Psoas muscle (tissue), 8 donors: ENCODE data around the gene TENM4. TPM values are rescaled to one million over a fixed set of nuclear protein-coding genes. Genes with fewer than 3 reads are reported as not detected.

ENCODE experiments used
- ATAC-seq, 4 donors: fragments of 200-7000 bp; cut with Tn5 transposase; one replicate each; pipeline ENCODE4 v1.9.1; 2020; ENCODE audit warnings: moderate library complexity in 3 of 4, mild to moderate bottlenecking in 2 of 4
- DNase-seq, 2 donors: peaks; one replicate each; pipeline ENCODE4 v3.0.0-alpha.2; 2020
- H3K27ac ChIP-seq: fragments of 200-600 bp; one replicate; pipeline ENCODE4 v1.8.0; 2022
- H3K27me3 ChIP-seq, 3 donors: fragments of 200-600 bp in 1 of 3; one replicate each; pipeline versions ENCODE4 v1.6.1 to v1.8.0; 2013 to 2022; ENCODE audit warnings: low read length in 2 of 3, mild to moderate bottlenecking in 2 of 3, moderate library complexity in 1 of 3; ENCODE audit not compliant: insufficient read depth in 3 of 3
- H3K36me3 ChIP-seq, 2 donors: fragments of 200-600 bp in 1 of 2; one replicate each; pipeline versions ENCODE4 v1.6.1 to v1.8.0; 2013 to 2022; ENCODE audit warnings: low read depth in 1 of 2, mild to moderate bottlenecking in 1 of 2, moderate library complexity in 1 of 2; ENCODE audit not compliant: insufficient read depth in 1 of 2
- H3K4me1 ChIP-seq: fragments of 200-600 bp; one replicate; pipeline ENCODE4 v1.8.0; 2022
- H3K4me3 ChIP-seq: fragments of 200-600 bp; one replicate; pipeline ENCODE4 v1.8.0; 2022; ENCODE audit warnings: mild to moderate bottlenecking
- H3K9me3 ChIP-seq: fragments of 200-600 bp; one replicate; pipeline ENCODE4 v1.8.0; 2022
- CTCF ChIP-seq: fragments of 200-600 bp; IDR thresholded peaks from one replicate; pipeline ENCODE4 v1.8.0; 2022; ENCODE audit warnings: antibody characterized with exemption
- WGBS, 3 donors: extraction: QIAGEN DNeasy Blood & Tissue Kit; methylation state at CpG; one replicate each; pipeline versions ENCODE4 v1.1.6 to v1.1.7; 2013; 5-methylcytosine and 5-hydroxymethylcytosine counted together
- intact Hi-C, 2 donors: fragments of 100-400 bp; cut with DNase I; formaldehyde crosslinking; loops; one replicate each; pipeline versions ENCODE4 v1.11.0 to v1.14.2; 2022
- polyA plus RNA-seq, 3 donors: library from polyadenylated mRNA; stranded (reverse); fragments of 200-250 nt; gene quantifications; one replicate each; pipeline ENCODE4 v1.2.3, GENCODE V29; 2013
- total RNA-seq, 4 donors: library from RNA; stranded (reverse); fragmentation: NEBNext Ultra II Directional in 2 of 4; extraction: Animal tissue kit (Norgen Biotek cat#: 25700) in 2 of 4; gene quantifications; one replicate each; pipeline versions ENCODE4 v1.2.1 to v1.2.4, GENCODE V29; 2021 to 2023
- donor health status: healthy with polysubstance abuse.
- donor health status: DM: no; HTN: no; CAD: no; lungs with moderate emphysema.
- donor health status: Bipolar disorder and iron deficiency.
- donor health status: healthy.
- donor health status: DM: yes; HTN: yes; CAD: no.
- donor health status: DM: no; HTN: no; CAD: no.
- donor health status: DM: no; HTN: no; CAD: no.
- donor health status: DM: yes; HTN: yes; CAD: no.

The TENM4 gene
- total and polyA plus RNA-seq, 7 donors, result 0.05 to 1.7 (median 0.48) TPM

GRCh38 chr11:78933350-78933749 lies 507.5 kb downstream of the TENM4 start:
- Histone ChIP-seq H3K27me3 (peaks cover 0 to 3% (median 0%) of the 10 kb centered on the region in 3 donors), H3K27ac (no peak overlapping the region), H3K9me3 (no peaks in the 10 kb centered on the region), H3K36me3 (no peaks in the 10 kb centered on the region), H3K4me3 (no peak overlapping the region), H3K4me1 (no peaks in the 10 kb centered on the region)
- ATAC-seq (no peak), DNase-seq (no peak)
- TF ChIP-seq CTCF, result no peak
- WGBS, 3 donors, result 58 to 77% (median 63%) methylated on average over 5 of the region's 5 CpGs
- intact Hi-C loops, result no loop called here

GRCh38 chr11:78932757-78933156 lies 508.1 kb downstream of the TENM4 start:
- 96 to 98% (median 97%) methylated on average over 11 of the region's 11 CpGs for WGBS, 3 donors
- Histone ChIP-seq H3K4me3 (no peak overlapping the region), H3K27me3 (peaks cover 0 to 3% (median 0%) of the 10 kb centered on the region in 3 donors), H3K27ac (no peak overlapping the region), H3K9me3 (no peaks in the 10 kb centered on the region), H3K4me1 (no peaks in the 10 kb centered on the region), H3K36me3 (no peaks in the 10 kb centered on the region)
- ATAC-seq (no peak), DNase-seq (no peak)
- intact Hi-C loops, result no loop called here
- no peak for TF ChIP-seq CTCF

- 88 to 90% (median 89%) methylated on average over 4 of the region's 4 CpGs for WGBS, 3 donors
- H3K9me3 ChIP-seq, result no peaks in the 10 kb centered on the region
- no peaks in the 10 kb centered on the region for H3K36me3 ChIP-seq
- no peaks in the 10 kb centered on the region for H3K4me1 ChIP-seq
- DNase-seq (no peak), ATAC-seq (no peak)
- TF ChIP-seq CTCF, result no peak
- H3K4me3 ChIP-seq, result no peak overlapping the region
- H3K27ac ChIP-seq, result no peak overlapping the region
- intact Hi-C loops, result no loop called here
- H3K27me3 ChIP-seq, result peaks cover 0 to 3% (median 0%) of the 10 kb centered on the region in 3 donors
These were observed 508.9 kb downstream of the TENM4 start for GRCh38 chr11:78931891-78932290.

GRCh38 chr11:78930810-78931523 lies 509.9 kb downstream of the TENM4 start:
- Histone ChIP-seq H3K27me3 (peaks cover 0 to 3% (median 0%) of the 10 kb centered on the region in 3 donors), H3K27ac (no peak overlapping the region), H3K4me1 (no peaks in the 10 kb centered on the region), H3K4me3 (no peak overlapping the region), H3K9me3 (no peaks in the 10 kb centered on the region), H3K36me3 (no peaks in the 10 kb centered on the region)
- 70 to 72% (median 71%) methylated on average over 11 of the region's 11 CpGs for WGBS, 3 donors
- no peak for TF ChIP-seq CTCF
- intact Hi-C loops, result no loop called here
- no peak for DNase-seq
- no peak for ATAC-seq

- WGBS, 3 donors, result 74 to 78% (median 77%) methylated on average over 3 of the region's 3 CpGs
- no peak for TF ChIP-seq CTCF
- H3K27ac ChIP-seq, result no peak overlapping the region
These were observed 511.0 kb downstream of the TENM4 start for GRCh38 chr11:78929906-78930220.

More at GRCh38 chr11:78929906-78930220, 511.0 kb downstream of the TENM4 start:
- ATAC-seq, result no peak
- H3K36me3 ChIP-seq, result no peaks in the 10 kb centered on the region
- no peaks in the 10 kb centered on the region for H3K9me3 ChIP-seq
- H3K4me1 ChIP-seq, result no peaks in the 10 kb centered on the region
- H3K27me3 ChIP-seq, result peaks cover 0 to 3% (median 0%) of the 10 kb centered on the region in 3 donors
- H3K4me3 ChIP-seq, result no peak overlapping the region
- intact Hi-C loops, result no loop called here
- no peak for DNase-seq
